Ectodermal cell (in vitro differentiated cells): ENCODE measurements around the gene AKAP12.
"Not testable (repeated sequence)": the region's sequence is repeated elsewhere in the genome, so short reads cannot be mapped to it uniquely, and the experiment has no call there.

Experiments
- H3K27ac ChIP-seq: 2 replicates; pipeline ENCODE4 v1.7.0; 2013; ENCODE audit warnings: mild to moderate bottlenecking, low read depth, low read length; ENCODE audit not compliant: insufficient read depth, poor library complexity, severe bottlenecking
- H3K27me3 ChIP-seq: 2 replicates; pipeline ENCODE4 v1.7.0; 2013; ENCODE audit warnings: mild to moderate bottlenecking, low read length; ENCODE audit not compliant: insufficient read depth, control insufficient read depth, poor library complexity, severe bottlenecking
- H3K36me3 ChIP-seq: one replicate; pipeline ENCODE4 v1.7.0; 2013; ENCODE audit warnings: low read length; ENCODE audit not compliant: control insufficient read depth, insufficient read depth
- H3K4me1 ChIP-seq: one replicate; pipeline ENCODE4 v1.7.0; 2013; ENCODE audit warnings: low read length; ENCODE audit not compliant: control insufficient read depth, insufficient read depth
- H3K4me3 ChIP-seq: 2 replicates; pipeline ENCODE4 v1.7.0; 2013; ENCODE audit warnings: low read depth, low read length, control low read depth; ENCODE audit not compliant: insufficient read depth
- H3K9me3 ChIP-seq: 2 replicates; pipeline ENCODE4 v1.7.0; 2013; ENCODE audit warnings: mild to moderate bottlenecking, low read length, moderate library complexity; ENCODE audit not compliant: control insufficient read depth
- WGBS, 2 experiments: methylation state at CpG; one replicate each; pipeline ENCODE4 v1.1.7; 2013; ENCODE audit warnings: missing lambda C conversion rate in 2 of 2; 5-methylcytosine and 5-hydroxymethylcytosine counted together

AKAP12 gene

DNA sequence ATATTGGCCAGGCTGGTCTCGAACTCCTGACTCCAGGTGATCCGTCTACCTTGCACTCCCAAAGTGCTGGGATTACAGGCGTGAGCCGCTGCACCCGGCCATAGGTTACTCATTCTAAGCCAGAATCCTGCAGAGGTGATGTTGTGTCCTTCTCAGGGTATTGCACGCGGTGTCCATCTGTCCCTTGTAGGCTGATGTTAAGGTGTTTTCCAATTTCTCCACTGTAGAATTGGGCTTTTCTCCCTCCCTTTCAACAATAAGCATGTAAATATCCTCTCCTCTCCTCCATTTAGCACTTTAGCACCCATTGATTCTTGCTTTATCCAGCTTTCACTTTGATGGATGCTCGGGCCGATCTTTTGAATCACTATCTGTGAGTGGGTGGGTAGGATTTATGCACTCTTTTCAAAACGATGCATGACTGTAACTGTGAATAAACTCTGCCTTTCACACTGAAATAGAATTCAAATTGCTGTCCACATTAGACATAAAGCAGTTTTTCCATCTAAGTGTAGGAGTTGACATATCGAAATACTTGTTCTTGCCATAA is 99.0 kb downstream of the AKAP12 start:
- no peaks in the 10 kb centered on the region for H3K9me3 ChIP-seq
- no peak overlapping the region for H3K27ac ChIP-seq
- no peaks in the 10 kb centered on the region for H3K36me3 ChIP-seq
- no peaks in the 10 kb centered on the region for H3K27me3 ChIP-seq
- H3K4me3 ChIP-seq, result no peak overlapping the region
- 93% methylated on average over 9 to 11 of the region's 11 CpGs for WGBS, 2 experiments
- no peaks in the 10 kb centered on the region for H3K4me1 ChIP-seq

- no peak overlapping the region for H3K27ac ChIP-seq
- WGBS, 2 experiments, result 92 to 93% methylated on average over 4 of the region's 4 CpGs
- no peaks in the 10 kb centered on the region for H3K4me1 ChIP-seq
- no peaks in the 10 kb centered on the region for H3K9me3 ChIP-seq
- H3K4me3 ChIP-seq, result no peak overlapping the region
- H3K27me3 ChIP-seq, result no peaks in the 10 kb centered on the region
- no peaks in the 10 kb centered on the region for H3K36me3 ChIP-seq
Observed at GRCh38 chr6:151339369-151339768, 99.6 kb downstream of the AKAP12 start.

DNA sequence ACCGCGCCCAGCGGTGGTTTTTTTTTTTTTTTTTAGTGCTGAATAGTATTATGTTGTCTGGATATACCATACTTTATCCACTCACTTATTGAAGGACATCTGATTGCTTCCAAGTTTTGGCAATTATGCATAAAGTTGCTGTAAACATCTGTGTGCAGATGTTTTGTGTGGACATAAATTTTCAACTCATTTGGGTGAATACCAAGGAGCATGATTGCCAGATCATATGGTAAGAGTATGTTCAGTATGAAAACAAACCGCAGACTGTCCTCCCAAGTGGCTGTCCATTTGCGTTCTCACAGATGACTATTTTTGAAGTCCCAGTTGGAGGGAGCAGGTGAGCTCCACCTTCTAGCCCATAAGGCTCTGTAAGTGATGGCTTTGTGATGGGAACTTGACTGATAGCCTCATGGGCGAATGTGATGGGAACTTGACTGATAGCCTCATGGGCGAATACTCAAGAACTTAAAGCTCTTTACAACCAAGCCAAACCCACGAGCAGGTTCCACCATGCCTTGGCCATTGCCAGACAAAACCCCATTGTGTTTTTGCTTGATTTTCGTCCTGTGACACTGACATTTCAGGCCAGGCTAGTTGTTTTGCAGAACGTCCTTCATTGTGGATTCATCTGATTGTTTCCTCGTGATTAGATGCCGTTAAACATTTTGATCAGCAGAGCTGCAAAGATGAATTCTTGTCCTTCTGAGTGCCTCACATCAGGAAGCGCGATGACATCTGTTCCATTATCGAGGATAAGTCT is 100.6 kb downstream of the AKAP12 start:
- Histone ChIP-seq H3K36me3 (no peaks in the 10 kb centered on the region), H3K4me1 (no peaks in the 10 kb centered on the region), H3K27me3 (no peaks in the 10 kb centered on the region), H3K4me3 (no peak overlapping the region), H3K9me3 (no peaks in the 10 kb centered on the region), H3K27ac (no peak overlapping the region)
- WGBS, 2 experiments, result 90 to 95% methylated on average over 12 to 14 of the region's 15 CpGs

DNA sequence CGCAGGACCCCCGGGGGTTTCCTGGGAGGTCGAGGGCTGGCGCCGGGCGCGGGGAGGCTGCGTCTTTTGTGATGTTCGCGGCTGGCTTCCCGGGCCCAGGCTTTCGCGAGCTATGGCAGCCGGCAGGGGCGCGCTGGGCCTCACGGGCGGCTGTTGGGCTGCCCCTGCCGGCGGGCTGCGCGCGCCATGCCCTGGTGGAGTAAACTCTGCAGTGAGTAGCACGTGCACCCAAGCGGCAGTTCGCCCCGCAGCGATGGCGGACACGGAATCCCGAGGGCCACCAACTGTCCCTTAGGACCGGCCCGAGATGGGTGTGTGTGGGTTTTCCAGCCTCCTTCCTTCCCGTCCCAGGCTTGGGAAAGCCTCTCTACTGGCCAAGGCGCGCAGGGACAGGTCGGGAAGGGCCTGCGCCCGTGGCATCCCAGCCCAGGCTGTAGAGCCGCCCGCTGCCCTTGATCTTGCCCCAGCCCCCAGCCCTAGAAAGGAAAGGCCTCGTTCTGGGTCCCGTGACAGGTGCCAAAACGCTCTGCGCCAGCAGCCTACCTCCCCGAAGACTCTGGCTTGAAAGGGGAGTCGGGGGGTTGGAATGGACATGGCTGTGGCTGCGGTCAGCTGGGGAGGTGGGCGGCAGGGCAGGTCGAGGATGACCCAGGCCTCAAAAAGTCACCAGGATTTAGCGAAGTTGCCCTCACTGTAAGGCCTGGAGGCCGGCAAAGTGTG is 101.9 kb downstream of the AKAP12 start:
- Histone ChIP-seq H3K4me3 (no peak overlapping the region), H3K36me3 (no peaks in the 10 kb centered on the region)

GRCh38 chr6:151342750-151343149 is 103.0 kb downstream of the AKAP12 start:
- H3K4me1 ChIP-seq, H3K4me3 ChIP-seq, H3K27me3 ChIP-seq, H3K27ac ChIP-seq, H3K9me3 ChIP-seq, H3K36me3 ChIP-seq: not testable (repeated sequence)
- WGBS, 2 experiments, result 89 to 94% methylated on average over 9 to 10 of the region's 10 CpGs

More for the DNA sequence above, 101.9 kb downstream of the AKAP12 start:
- H3K27ac ChIP-seq, result no peak overlapping the region
- no peaks in the 10 kb centered on the region for H3K27me3 ChIP-seq
- H3K4me1 ChIP-seq, result no peaks in the 10 kb centered on the region
- 95 to 96% methylated on average over 51 to 52 of the region's 52 CpGs for WGBS, 2 experiments
- H3K9me3 ChIP-seq, result no peaks in the 10 kb centered on the region

DNA sequence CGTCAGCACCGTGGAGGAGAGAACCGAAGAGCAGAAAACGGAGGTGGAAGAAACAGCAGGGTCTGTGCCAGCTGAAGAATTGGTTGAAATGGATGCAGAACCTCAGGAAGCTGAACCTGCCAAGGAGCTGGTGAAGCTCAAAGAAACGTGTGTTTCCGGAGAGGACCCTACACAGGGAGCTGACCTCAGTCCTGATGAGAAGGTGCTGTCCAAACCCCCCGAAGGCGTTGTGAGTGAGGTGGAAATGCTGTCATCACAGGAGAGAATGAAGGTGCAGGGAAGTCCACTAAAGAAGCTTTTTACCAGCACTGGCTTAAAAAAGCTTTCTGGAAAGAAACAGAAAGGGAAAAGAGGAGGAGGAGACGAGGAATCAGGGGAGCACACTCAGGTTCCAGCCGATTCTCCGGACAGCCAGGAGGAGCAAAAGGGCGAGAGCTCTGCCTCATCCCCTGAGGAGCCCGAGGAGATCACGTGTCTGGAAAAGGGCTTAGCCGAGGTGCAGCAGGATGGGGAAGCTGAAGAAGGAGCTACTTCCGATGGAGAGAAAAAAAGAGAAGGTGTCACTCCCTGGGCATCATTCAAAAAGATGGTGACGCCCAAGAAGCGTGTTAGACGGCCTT is 110.0 kb downstream of the AKAP12 start:
- Histone ChIP-seq H3K4me3 (no peak overlapping the region), H3K27me3 (no peaks in the 10 kb centered on the region), H3K36me3 (no peaks in the 10 kb centered on the region), H3K4me1 (no peaks in the 10 kb centered on the region), H3K27ac (no peak overlapping the region), H3K9me3 (no peaks in the 10 kb centered on the region)
- 96% methylated on average over 19 of the region's 19 CpGs for WGBS, 2 experiments

DNA sequence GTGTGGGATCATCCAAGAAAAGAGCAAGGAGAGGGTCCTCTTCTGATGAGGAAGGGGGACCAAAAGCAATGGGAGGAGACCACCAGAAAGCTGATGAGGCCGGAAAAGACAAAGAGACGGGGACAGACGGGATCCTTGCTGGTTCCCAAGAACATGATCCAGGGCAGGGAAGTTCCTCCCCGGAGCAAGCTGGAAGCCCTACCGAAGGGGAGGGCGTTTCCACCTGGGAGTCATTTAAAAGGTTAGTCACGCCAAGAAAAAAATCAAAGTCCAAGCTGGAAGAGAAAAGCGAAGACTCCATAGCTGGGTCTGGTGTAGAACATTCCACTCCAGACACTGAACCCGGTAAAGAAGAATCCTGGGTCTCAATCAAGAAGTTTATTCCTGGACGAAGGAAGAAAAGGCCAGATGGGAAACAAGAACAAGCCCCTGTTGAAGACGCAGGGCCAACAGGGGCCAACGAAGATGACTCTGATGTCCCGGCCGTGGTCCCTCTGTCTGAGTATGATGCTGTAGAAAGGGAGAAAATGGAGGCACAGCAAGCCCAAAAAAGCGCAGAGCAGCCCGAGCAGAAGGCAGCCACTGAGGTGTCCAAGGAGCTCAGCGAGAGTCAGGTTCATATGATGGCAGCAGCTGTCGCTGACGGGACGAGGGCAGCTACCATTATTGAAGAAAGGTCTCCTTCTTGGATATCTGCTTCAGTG is 110.8 kb downstream of the AKAP12 start:
- H3K9me3 ChIP-seq, result no peaks in the 10 kb centered on the region
- no peaks in the 10 kb centered on the region for H3K4me1 ChIP-seq
- no peak overlapping the region for H3K27ac ChIP-seq
- no peak overlapping the region for H3K4me3 ChIP-seq
- no peaks in the 10 kb centered on the region for H3K27me3 ChIP-seq
- H3K36me3 ChIP-seq, result no peaks in the 10 kb centered on the region
- 96% methylated on average over 20 of the region's 20 CpGs for WGBS, 2 experiments

DNA sequence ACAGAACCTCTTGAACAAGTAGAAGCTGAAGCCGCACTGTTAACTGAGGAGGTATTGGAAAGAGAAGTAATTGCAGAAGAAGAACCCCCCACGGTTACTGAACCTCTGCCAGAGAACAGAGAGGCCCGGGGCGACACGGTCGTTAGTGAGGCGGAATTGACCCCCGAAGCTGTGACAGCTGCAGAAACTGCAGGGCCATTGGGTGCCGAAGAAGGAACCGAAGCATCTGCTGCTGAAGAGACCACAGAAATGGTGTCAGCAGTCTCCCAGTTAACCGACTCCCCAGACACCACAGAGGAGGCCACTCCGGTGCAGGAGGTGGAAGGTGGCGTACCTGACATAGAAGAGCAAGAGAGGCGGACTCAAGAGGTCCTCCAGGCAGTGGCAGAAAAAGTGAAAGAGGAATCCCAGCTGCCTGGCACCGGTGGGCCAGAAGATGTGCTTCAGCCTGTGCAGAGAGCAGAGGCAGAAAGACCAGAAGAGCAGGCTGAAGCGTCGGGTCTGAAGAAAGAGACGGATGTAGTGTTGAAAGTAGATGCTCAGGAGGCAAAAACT is 111.5 kb downstream of the AKAP12 start:
- 96% methylated on average over 18 of the region's 18 CpGs for WGBS, 2 experiments

DNA sequence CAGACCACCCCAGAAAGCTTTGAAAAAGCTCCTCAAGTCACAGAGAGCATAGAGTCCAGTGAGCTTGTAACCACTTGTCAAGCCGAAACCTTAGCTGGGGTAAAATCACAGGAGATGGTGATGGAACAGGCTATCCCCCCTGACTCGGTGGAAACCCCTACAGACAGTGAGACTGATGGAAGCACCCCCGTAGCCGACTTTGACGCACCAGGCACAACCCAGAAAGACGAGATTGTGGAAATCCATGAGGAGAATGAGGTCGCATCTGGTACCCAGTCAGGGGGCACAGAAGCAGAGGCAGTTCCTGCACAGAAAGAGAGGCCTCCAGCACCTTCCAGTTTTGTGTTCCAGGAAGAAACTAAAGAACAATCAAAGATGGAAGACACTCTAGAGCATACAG is 112.0 kb downstream of the AKAP12 start:
- 96% methylated on average over 7 of the region's 7 CpGs for WGBS, 2 experiments
- Histone ChIP-seq H3K9me3 (no peaks in the 10 kb centered on the region), H3K36me3 (no peaks in the 10 kb centered on the region), H3K27ac (no peak overlapping the region), H3K27me3 (no peaks in the 10 kb centered on the region), H3K4me1 (no peaks in the 10 kb centered on the region), H3K4me3 (no peak overlapping the region)

More for the DNA sequence above, 111.5 kb downstream of the AKAP12 start:
- no peak overlapping the region for H3K27ac ChIP-seq
- no peaks in the 10 kb centered on the region for H3K27me3 ChIP-seq
- no peak overlapping the region for H3K4me3 ChIP-seq
- no peaks in the 10 kb centered on the region for H3K9me3 ChIP-seq
- H3K36me3 ChIP-seq, result no peaks in the 10 kb centered on the region
- no peaks in the 10 kb centered on the region for H3K4me1 ChIP-seq
